Stimulated activated CD8-positive, alpha-beta memory T cell treated with anti-CD3 and anti-CD28 coated beads, Interleukin-2, amount 100 ng/mL, for 1 hour (primary cell): ENCODE results near the gene CCR6.

Source experiments
- DNase-seq, 2 donors: peaks; one replicate each; pipeline ENCODE4 v3.0.0-alpha.2; 2020; ENCODE audit warnings: low read depth in 2 of 2

The CCR6 gene

GRCh38 chr6:167119670-167120582 lies 3.0 kb upstream of the CCR6 start:
- DNase-seq: no peak

- no peak for DNase-seq
Measured at GRCh38 chr6:167120583-167120903, 2.4 kb upstream of the CCR6 start.

GRCh38 chr6:167121335-167121841 lies 1.5 kb upstream of the CCR6 start:
- DNase-seq: no peak

GRCh38 chr6:167122041-167122826 lies 662 bp upstream of the CCR6 start:
- no peak for DNase-seq

GRCh38 chr6:167124753-167125152 lies 1.9 kb downstream of the CCR6 start:
- no peak for DNase-seq

- DNase-seq: no peak
Measured at GRCh38 chr6:167125410-167125809, 2.5 kb downstream of the CCR6 start.

GRCh38 chr6:167125855-167126349 lies 3.0 kb downstream of the CCR6 start:
- DNase-seq: no peak

- DNase-seq: no peak
Measured at GRCh38 chr6:167127785-167128531, 5.1 kb downstream of the CCR6 start.

GRCh38 chr6:167129159-167129558 lies 6.3 kb downstream of the CCR6 start:
- no peak for DNase-seq

- no peak for DNase-seq
Measured at GRCh38 chr6:167129562-167129961, 6.7 kb downstream of the CCR6 start.

- no peak for DNase-seq
Measured at GRCh38 chr6:167130008-167130677, 7.2 kb downstream of the CCR6 start.

- DNase-seq: no peak
Measured at GRCh38 chr6:167130712-167131684, 8.1 kb downstream of the CCR6 start.

GRCh38 chr6:167134448-167135328 lies 11.8 kb downstream of the CCR6 start:
- no peak for DNase-seq

- no peak for DNase-seq
Measured at GRCh38 chr6:167136376-167136775, 13.5 kb downstream of the CCR6 start.

GRCh38 chr6:167137081-167137480 lies 14.2 kb downstream of the CCR6 start:
- no peak for DNase-seq

- DNase-seq: no peak
Measured at GRCh38 chr6:167137881-167138280, 15.0 kb downstream of the CCR6 start.

- DNase-seq: no peak
Measured at GRCh38 chr6:167139761-167140160, 16.9 kb downstream of the CCR6 start.

GRCh38 chr6:167140589-167141474 lies 17.9 kb downstream of the CCR6 start:
- no peak for DNase-seq
